HK-2 (cell line): Measurements from ENCODE around the gene TSSK2.
"Not testable (repeated sequence)": the region's sequence is repeated elsewhere in the genome, so short reads cannot be mapped to it uniquely, and the experiment has no call there.

Experiments used
- DNase-seq: peaks from one replicate; pipeline ENCODE4 v3.0.0-alpha.2; 2018; ENCODE audit not compliant: unreplicated experiment

TSSK2 gene

DNA sequence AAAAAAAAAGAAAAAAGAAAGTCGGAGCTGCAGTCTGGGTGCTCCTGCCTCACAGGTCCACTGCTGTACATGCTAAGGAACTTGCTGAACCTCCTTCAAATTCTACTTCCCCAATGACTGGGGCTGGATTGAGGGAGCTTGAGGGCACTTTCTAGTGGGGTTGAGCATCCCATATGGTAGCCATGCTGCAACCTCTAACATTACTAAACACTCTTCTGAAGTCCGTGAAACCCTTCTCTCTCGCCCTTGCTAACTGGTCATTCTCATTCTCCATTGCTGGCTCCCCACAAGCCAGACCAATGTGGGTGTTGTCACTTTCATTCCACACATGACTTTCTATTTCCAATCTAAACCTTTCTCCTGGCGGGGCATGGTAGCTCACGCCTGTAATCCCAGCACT, 12.1 kb downstream of the TSSK2 start:
- no peak for DNase-seq

DNA sequence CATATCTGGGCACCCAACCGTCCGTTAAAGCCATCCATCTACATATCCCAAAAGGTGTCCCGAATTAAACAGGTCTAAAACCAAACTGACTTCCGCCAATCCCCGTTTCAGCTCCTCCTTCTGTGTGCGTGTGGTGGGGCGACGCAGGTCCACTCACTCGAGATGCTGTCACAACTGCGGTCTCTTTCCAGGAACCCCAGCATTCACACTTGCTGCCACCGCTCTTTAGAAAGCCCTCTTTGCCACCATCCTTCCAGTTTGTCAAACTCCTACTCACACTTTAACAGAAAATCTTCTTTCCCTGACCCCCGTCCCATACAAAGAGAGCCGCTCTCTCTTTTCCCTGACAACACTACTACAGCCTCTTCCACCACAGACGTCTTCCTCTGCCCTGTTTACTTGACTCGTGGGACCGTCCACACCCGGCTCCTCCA, 12.9 kb downstream of the TSSK2 start:
- no peak for DNase-seq

DNA sequence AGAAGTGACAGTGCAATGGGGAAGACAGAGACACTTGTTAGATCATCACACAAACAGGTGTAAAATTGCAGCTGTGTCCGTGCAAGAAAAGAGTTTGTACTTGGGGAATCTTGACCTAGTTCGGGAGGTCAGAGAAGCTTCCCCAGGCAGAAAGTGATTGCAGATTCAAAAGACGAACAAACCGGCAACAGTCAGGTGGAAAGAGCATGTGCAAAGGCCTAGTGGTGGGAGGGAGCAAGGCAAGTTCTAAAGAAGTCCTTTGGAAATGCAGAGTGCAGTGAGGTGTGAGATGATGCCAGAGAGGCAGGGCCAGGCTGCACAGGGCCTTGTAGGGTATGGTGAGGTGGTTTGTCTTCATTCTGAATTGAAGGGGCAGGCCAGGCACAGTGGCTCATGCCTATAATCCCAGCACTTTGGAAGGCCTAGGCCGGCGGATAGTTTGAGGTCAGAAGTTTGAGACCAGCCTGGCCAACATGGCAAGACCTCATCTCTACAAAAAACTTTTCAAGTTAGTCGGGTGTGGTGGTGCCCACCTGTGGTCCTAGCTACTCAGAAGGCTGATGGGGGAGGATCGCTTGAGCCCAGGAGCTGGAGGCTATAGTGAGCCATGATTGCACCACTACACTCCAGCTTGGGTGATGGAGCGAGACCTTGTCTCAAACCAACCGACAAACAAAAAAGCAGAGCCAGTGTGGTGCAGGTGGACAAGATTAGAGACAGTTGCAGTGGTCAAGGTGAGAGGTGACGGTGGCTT, 15.3 kb downstream of the TSSK2 start:
- no peak for DNase-seq

DNA sequence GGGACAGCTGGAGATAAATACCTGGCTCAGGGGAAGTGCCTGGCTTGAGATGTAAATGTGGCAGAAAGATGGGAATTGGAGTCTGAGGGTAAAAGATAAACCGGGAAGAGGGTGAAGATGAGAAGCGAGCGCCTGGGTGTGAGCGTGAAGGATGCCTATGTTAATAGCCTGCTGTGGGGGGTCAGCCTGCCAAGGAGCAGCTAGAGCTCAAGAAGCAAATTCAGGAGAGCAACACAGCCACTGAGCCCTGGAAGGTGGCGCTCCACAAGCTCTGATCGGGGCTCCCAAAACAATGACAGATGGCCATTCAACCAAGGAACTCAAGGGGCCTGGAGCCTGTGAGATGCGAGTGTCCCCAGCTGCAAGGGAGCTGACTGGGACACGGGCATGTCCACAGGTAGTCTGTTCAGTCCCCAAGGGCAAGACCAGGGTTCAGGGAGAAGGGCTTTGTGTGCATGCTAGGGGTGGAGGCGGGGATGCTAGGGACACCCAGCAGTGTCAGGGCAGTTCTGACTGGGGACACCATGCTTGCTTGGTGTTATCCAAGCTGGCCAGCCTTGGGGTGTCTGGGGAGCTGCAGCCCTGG, 16.2 kb downstream of the TSSK2 start:
- no peak for DNase-seq

DNA sequence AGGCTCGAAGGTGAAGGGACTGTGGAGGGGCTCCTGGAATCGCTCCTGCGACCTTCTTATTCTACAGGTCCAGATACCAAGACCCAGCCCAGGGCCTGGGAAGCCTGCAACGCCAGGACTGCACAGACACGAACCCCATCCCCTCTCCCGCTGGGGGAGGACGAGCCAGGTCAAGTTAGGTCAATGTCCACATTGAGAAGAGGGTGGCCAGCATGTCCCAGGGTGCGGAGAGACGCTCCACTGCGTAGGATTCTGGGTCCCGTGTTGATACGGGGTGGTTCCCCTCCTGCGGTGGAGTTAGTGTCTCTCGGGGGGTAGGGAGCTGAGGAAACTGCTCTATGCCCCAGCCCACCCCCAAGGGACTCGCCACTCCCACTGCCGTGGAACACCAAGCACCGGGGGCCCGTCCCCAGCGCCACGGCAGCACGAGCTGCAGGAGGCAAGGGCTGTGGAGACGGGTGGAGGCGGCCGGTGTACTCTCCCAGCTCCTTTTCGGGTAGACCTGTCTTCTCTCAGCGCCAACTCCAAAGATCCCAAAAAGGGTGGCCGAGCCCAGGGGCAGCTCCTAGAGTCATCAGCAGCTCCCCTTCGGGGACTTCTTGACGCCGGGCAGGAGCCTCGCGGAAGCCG, 17.4 kb downstream of the TSSK2 start:
- no peak for DNase-seq

DNA sequence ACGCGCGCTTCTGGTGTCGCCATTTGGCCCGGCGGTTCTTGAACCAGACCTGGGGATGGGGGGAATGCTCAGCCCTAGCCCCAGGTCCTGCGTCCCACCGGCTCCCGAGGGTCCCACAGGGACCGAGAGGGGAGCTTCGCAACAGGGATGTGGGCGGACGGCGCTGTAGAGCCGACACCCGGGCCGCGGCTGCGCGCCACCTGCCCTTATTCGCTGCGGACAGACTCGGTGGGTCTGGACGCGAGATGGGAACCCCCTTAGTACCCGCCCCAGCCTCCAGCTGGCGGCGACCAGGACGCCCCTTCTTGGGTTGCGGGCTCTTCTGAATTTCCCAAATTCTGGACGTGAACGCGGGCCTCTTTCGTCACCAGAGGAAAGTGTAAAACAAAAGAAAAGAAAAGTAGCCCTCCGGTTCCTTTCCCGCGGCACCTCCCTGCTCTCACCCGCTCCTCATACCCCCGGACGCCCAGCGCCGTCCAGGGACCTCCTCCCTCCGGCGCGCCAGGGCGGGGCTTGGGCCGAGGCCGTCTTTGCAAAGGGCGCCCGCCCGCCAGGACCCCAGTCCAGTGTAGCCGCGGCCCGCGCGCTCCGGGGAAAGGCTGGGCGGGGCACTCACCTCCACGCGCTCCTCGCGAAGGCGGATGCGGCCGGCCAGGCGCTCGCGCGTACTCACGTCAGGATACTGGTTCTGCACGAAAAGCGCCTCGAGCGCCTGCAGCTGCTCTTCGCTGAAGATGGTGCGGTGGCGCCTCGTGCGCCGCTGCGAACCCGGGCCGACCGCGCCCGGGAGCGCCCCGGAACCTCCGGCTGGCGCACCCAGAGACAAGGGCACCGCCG, 18.2 kb downstream of the TSSK2 start:
- no peak for DNase-seq

DNA sequence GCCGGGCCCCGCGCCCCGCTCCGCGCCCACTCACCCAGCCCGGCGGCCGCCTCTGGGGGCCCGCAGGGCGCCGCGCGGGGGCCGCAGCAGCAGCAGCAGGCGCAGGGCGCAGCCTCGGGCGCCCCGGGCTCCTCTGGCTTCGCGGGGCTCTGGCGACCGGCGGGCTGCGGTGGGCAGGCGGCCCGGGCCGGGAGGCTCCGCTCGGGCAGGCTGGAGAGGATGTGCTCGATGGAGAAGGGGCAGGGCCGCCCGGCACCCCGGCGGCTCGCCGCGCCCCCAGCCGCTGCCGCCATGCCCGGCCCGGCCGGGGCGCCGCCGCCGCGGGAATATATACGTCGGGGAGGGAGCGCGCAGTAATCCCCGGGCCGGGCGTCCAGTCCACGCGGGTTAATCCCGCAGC, 18.9 kb downstream of the TSSK2 start, which contains the start of gene GSC2:
Gene GSC2 (minus strand): TSS at position 302 of the 400 bp plus-strand sequence. CDS start 9 bp downstream, at position 293.
- no peak for DNase-seq

DNA sequence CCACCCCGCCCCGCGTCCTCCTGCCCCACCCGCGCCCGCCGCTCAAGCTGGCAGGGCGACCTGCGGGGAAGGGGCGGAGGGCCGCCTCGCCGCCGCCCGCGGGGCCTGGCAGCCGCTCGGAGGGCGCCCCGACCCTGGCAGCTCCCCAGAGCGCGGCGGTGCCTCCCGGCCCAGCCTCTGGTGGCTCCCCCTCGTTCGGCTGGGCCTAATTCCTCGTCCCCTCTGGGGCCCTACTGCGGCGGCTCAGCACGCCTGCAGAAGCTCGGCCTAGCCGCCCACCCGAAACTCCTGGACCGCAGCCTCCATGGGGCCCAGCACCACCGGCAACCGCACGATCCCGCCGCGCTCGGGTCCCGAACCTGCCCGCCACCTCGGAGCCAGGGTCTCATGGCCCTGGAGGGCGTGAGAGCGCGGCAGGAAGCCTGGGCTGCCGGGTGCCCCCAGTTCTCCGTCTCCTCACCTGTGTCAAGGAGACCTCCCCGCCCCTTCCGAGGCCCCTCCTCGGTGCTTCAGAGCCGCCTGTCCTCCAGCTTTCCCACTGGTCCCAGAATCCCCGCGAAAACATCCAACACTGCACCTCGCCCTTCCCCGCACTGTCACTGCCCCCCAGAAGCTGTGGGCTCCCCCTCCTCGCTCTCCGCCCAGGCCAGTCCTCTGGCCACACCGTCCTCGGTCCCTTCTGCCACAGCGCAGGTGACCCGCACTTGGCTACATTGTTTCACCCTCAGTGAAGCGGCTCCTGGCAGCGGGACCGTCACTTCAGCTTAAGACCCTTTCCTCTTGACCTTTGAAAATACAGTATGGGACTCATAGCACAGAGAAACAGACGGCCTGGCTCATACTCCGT, 19.6 kb downstream of the TSSK2 start:
- DNase-seq = no peak

DNA sequence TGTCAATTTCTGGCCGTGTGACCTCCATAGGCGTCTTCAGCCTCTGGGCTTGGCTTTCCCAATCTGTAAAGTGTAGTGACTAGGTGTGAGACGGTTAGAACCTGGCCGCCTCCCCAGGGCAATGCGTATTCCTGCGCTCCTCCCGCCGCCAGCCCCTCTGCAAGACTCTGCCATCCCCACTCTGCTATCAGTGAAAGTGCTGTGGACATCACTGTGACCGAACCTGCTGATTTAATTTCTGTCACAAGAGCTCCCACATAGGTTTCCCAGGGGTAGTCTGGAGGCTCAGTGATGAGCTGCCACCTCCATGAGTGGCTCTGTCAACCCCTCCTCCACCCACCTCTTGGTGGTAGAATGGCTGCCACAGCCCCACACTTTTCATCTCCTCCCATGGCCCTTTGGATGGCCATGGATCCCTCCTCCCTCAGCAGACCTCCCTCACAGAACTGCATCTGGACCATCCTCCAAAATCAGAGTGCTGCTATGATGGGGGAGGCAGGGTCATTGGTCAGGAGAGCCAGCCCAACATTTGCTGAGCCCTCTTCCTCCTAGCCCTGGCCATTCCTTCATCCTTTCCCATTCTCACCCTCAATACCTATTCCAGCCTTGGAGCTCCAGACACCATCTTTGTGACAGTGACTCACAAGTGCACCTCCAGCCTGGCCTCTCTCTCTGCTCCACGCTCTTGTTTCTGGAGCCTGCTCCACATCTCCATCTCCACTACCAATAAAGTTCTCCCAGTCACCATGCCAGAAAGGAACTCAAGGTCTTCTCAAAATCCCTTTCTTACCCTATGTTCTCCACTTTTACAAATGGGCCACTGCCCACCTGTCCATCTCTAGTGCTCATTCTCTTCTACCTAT, 20.5 kb downstream of the TSSK2 start:
- DNase-seq = no peak

DNA sequence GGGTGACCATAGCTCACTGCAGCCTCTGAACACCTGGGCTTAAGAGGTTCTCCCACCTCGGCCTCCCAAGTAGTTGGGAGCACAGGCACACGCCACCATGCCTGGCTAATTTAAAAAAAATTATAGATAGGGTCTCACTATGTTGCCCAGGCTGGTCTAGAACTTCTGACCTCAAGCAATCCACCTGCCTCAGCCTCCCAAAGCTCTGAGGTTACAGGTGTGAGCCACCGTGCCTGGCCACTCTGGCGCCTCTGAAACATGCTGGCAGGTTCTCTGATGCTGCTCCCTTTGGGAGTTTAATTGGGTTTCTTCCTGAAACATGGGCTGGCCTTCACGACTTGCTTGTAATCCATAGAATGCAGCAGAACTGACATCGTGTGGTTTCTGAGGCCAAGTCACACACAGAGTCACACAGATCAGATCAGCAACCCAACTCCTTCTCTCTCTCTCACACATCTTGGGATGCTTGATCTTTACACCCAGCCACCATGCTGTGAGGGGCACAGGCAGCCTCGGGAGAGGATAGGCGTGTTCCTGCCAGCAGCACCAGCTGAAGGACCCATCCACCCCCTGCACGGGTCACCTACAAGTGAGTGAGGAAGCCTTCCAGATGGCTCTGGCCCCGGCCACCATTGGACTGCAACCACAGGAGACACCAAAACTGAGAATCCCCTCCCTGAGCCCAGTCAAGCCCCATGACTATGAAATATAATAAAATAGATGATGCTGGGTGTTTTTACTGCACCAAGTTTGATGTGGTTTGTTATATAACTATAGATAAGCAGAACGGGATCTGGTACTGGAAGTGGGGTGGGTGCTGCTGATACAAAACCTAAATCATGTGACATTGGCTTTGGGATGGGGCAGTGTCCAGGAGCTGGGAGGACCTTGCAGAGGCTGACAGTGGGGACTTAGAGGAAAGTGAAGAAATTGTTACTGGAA, 22.1 kb downstream of the TSSK2 start:
- DNase-seq = no peak

DNA sequence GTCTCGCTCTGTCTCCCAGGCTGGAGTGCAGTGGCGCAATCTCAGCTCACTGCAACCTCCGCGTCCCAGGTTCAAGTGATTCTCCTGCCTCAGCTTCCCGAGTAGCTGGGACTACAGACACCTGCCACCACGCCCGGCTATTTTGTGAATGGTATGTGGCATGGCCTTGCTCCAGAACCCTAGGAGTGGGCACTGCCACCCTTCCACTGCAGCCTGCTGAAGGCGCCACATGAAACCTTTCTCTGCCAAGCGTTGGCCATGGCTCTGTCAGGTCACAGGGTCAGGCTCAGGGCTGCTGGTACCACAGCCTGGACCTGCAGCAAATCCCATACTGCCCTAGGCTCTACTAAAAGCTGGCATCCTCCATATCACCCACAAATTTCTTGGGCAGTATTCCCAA, 25.0 kb downstream of the TSSK2 start:
- DNase-seq = not testable (repeated sequence)

DNA sequence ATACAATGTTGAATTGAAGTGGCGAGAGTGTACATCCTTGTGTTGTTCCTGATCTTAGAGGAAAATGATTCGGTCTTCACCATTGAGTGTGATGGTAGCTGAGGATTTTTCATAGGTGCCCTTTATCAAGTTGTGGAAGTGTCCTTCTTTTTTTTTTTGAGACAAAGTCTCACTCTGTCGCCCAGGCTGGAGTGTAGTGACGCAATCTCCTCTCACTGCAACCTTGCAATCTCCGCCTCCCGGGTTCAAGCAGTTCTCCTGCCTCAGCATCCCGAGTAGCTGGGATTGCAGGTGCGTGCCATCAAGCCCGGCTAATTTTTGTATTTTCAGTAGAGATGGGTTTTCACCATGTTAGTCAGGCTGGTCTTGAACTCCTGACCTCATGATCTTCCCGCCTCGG, 27.5 kb downstream of the TSSK2 start:
- not testable (repeated sequence) for DNase-seq

DNA sequence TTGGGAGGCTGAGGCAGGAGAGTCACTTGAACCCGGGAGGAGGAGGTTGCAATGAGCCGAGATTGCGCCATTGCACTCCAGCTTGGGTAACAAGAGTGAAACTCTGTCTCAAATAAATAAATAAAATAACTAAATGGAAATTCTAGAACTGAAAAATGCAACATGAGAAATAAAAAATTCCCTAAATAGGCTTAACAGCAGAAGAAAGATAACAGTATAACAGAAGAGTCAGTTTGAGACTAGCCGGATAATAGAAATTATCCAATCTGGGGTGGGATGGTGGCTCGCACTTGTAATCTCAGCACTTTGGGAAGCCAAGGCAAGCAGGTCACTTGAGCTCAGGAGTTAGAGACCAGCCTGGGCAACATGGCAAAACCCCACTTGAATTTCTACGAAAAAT, 33.3 kb downstream of the TSSK2 start:
- no peak for DNase-seq

DNA sequence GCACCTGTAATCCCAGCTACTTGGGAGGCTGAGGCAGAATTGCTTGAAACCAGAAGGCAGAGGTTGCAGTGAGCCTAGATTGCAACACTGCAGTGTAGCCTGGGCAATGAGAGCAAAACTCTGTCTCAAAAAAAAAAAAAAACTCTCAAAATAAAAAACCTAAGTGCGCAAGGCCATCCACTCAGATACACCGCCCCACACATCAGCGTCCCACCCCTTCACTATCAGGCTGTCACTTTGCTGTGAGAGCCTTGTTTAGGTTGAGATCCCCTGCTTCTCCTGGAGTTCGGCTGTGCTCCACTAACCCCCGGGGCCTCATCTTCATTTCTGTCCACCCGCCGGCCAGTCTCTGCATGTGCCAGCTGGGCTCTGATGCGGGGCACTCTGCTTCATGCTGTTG, 35.3 kb downstream of the TSSK2 start:
- no peak for DNase-seq

DNA sequence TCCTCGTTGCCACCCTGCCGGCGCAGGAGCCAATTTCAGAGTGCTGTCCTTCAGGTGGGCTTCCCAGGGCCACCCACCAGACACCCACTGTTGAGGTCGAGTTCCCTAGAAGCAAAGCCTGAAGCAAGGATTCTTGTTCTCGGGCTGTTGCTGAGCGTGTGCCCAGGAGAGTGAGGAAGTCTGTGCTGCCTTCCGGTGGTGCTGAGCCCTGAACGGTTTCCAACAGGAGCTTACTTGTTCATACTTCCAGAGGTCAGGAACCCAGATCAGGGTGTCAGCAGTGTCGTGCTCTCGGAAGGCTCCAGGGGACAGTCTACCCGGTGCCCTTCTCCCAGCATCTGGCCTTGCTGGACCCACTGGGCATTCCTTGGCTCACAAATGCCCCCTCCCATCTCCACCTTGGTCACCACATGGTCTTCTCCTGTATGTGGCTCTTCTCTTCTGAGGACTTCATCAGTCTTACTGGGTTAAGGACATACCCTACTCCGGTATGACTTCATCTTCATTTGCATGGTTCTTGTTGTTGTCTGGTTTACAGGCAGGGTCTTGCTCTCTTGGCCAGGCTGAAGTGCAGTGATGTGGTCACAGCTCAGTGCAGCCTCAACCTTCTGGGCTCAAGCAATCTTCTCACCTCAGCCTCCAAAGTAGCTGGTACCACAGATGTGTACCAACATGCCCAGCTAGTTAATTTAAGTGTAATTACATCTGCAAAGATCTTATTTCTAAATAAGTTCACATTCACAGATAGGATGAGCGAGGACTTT, 36.2 kb downstream of the TSSK2 start:
- DNase-seq = no peak

DNA sequence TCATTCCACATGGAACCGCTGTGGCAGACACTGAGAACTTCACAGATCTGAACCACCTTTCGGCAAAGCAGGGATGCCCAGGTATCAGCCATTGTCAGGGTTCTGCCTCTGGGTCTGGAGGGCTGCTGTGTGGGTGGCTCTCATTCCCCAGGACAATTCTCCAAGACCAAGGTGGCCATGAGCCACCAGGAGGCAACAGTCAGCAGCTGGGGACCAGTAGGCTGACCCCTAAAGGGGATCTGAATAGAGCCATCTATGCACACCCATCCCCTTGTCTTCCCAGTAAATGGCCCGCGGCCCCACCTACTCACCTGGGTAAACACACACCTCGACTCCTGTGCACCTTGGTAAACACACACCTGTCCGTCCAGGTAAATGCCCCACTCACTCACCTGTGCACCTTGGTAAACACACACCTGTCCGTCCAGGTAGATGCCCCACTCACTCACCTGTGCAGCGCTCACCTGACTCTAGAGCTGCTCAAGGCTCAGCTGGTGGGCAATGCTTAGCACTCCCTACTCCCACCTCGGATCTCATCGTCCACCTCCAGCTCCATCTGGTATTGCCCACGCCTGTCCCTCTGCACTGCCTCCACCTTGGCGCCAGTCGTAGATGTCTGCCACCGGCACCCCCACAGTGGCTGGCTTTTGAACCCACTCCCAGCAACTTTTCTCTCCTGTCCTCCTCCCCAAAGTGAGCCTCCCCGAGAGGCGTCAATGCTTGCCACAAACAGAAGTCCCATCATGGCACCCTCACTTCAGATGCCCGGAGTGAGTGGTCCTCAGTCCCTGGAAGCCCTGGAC, 37.2 kb downstream of the TSSK2 start:
- no peak for DNase-seq
